DOHH2 (cell line): ENCODE results near the gene ANP32A.

ENCODE experiments used
- CTCF ChIP-seq: fragments of 200-600 bp; sonication (generic); IDR thresholded peaks from one replicate; pipeline ENCODE4 v1.5.1; 2014; ENCODE audit warnings: antibody characterized with exemption, mild to moderate bottlenecking, low read depth, low read length; ENCODE audit not compliant: poor library complexity, severe bottlenecking
- EZH2phosphoT487 ChIP-seq: fragments of 200-600 bp; sonication (generic); IDR thresholded peaks from 2 replicates; pipeline ENCODE4 v1.6.1; 2017; ENCODE audit warnings: borderline replicate concordance, mild to moderate bottlenecking, antibody characterized with exemption, low read length, moderate library complexity, mixed read lengths

GRCh38 chr15:68820295-68821189, at the start of gene ANP32A:
- TF ChIP-seq CTCF (no peak), EZH2phosphoT487 (no peak)
